HG03064 (cell line): ENCODE results near the gene TMED5.

Experiments
- ATAC-seq: cut with Tn5 transposase; IDR thresholded peaks from one replicate; pipeline ENCODE4 v1.9.1; 2021; ENCODE audit warnings: low read depth; ENCODE audit not compliant: unreplicated experiment

TMED5 gene

GRCh38 chr1:93124556-93125355 lies 55.5 kb downstream of the TMED5 start:
- ATAC-seq, result no peak

GRCh38 chr1:93123201-93123783 lies 56.9 kb downstream of the TMED5 start:
- no peak for ATAC-seq

GRCh38 chr1:93120614-93121013 lies 59.6 kb downstream of the TMED5 start:
- no peak for ATAC-seq

- ATAC-seq, result no peak
Measured at GRCh38 chr1:93114391-93114790, 65.8 kb downstream of the TMED5 start.

GRCh38 chr1:93113127-93113526 lies 67.1 kb downstream of the TMED5 start:
- ATAC-seq, result no peak

- no peak for ATAC-seq
Measured at GRCh38 chr1:93111561-93111960, 68.7 kb downstream of the TMED5 start.

- ATAC-seq, result no peak
Measured at GRCh38 chr1:93111065-93111464, 69.1 kb downstream of the TMED5 start.

- ATAC-seq, result no peak
Measured at GRCh38 chr1:93109578-93109977, 70.6 kb downstream of the TMED5 start.

- no peak for ATAC-seq
Measured at GRCh38 chr1:93108335-93108734, 71.9 kb downstream of the TMED5 start.

- no peak for ATAC-seq
Measured at GRCh38 chr1:93107395-93107794, 72.8 kb downstream of the TMED5 start.

GRCh38 chr1:93106226-93106625 lies 74.0 kb downstream of the TMED5 start:
- no peak for ATAC-seq

- ATAC-seq, result no peak
Measured at GRCh38 chr1:93102142-93102541, 78.1 kb downstream of the TMED5 start.
